Panc1 (cell line): Measurements from ENCODE around the gene CPNE4.

Experiments
- CTCF ChIP-seq: fragments of 450-650 bp; IDR thresholded peaks from 2 replicates; pipeline ENCODE4 v1.5.1; 2017; ENCODE audit warnings: mild to moderate bottlenecking
- SIN3A ChIP-seq: IDR thresholded peaks from 2 replicates; pipeline ENCODE4 v1.6.1; 2012; ENCODE audit warnings: low read depth, mild to moderate bottlenecking, low read length, moderate library complexity, borderline replicate concordance; ENCODE audit not compliant: insufficient read depth

DNA sequence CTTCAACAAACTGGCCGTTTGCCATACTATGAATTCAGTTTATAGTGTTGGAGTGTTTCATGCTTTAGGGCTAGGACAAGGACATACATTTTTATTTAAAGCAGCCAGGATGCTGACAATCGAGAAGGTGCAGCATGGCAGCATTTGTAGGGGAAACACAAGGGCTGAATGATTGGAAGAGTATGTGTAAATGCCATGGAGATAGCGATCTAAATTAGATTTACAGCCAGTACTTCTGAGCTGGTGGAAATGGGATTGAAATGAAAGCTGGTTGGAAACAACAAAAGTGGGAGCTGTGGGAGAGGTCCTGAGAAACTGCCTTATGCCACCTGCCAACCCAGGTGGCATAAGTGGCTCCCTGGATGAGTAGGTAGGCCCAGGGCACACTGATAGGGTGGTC is 322.2 kb downstream of the CPNE4 start:
- TF ChIP-seq CTCF = no peak
- TF ChIP-seq SIN3A = no peak
